HEK293 (cell line): Measurements from ENCODE around the gene PSMA7.

Experiments
- CTCF ChIP-seq: fragments of 450-650 bp; formaldehyde crosslinking; IDR thresholded peaks from 2 replicates; pipeline ENCODE4 v1.5.1; 2016; ENCODE audit warnings: missing biosample characterization, missing genetic modification characterization
- TCF7L2 ChIP-seq: IDR thresholded peaks from 2 replicates; pipeline ENCODE4 v1.6.1; 2011; ENCODE audit warnings: low read depth, mild to moderate bottlenecking, inconsistent platforms, low read length, moderate library complexity, borderline replicate concordance
- ZNF423 ChIP-seq: fragments of 450-650 bp; formaldehyde crosslinking; IDR thresholded peaks from 2 replicates; pipeline ENCODE4 v1.5.1; 2016; ENCODE audit warnings: missing biosample characterization, missing genetic modification characterization
- ZNF558 ChIP-seq: fragments of 450-650 bp; formaldehyde crosslinking; IDR thresholded peaks from 2 replicates; pipeline ENCODE4 v1.5.1; 2016; ENCODE audit warnings: missing biosample characterization, missing genetic modification characterization

GRCh38 chr20:62142252-62143080 lies 728 bp downstream of the PSMA7 start:
- TF ChIP-seq ZNF558 (tag by site-specific recombination): no peak
- no peak for TF ChIP-seq ZNF423 (tag by site-specific recombination)
- TF ChIP-seq TCF7L2: no peak
- no peak for TF ChIP-seq CTCF (tag by site-specific recombination)
